IMR-90 (cell line): Measurements from ENCODE around the gene RFX3. TPM values are rescaled to one million over a fixed set of nuclear protein-coding genes. Genes with fewer than 3 reads are reported as not detected.

Experiments
- ATAC-seq: fragments of 200-7000 bp; cut with Tn5 transposase; 2 replicates; pipeline ENCODE4 v1.9.1; 2020; ENCODE audit warnings: low read depth, mild to moderate bottlenecking, moderate library complexity
- BruUV-seq: library from RNA; stranded (reverse); fragments of 400-500 nt; replicated peaks from 2 replicates; lab custom pipeline; 2021; lab: Mats Ljungman, UMichigan
- CTCF ChIA-PET: fragments of 300-600 bp; formaldehyde crosslinking; extraction: SDS; loops from one replicate; lab custom pipeline; 2021; ENCODE audit warnings: antibody characterized with exemption; lab: Yijun Ruan, JAX
- POLR2A ChIA-PET: fragments of 300-600 bp; sonication (Branson Sonifier 250); formaldehyde crosslinking; loops from one replicate; lab custom pipeline; 2022; ENCODE audit warnings: antibody characterized with exemption; ENCODE audit not compliant: unreplicated experiment; lab: Charles Lee
- DNase-seq: peaks from one replicate; pipeline ENCODE4 v3.0.0; 2013
- H2AFZ ChIP-seq: replicated peaks from 2 replicates; pipeline ENCODE3; 2013; ENCODE audit warnings: low read length, mild to moderate bottlenecking; ENCODE audit not compliant: poor library complexity
- H2AK5ac ChIP-seq: 2 replicates; pipeline ENCODE4 v1.6.1; 2013; ENCODE audit warnings: low read depth, low read length, inconsistent platforms
- H2AK9ac ChIP-seq: replicated peaks from 2 replicates; pipeline ENCODE3; 2013; ENCODE audit warnings: mild to moderate bottlenecking, low read depth, low read length, moderate library complexity; ENCODE audit not compliant: poor library complexity
- H2BK120ac ChIP-seq: 2 replicates; pipeline ENCODE4 v1.6.1; 2013; ENCODE audit warnings: low read depth, low read length, inconsistent platforms
- H2BK15ac ChIP-seq: 3 replicates; pipeline ENCODE4 v1.6.1; 2013; ENCODE audit warnings: low read depth, low read length, inconsistent platforms
- H2BK20ac ChIP-seq: 2 replicates; pipeline ENCODE4 v1.6.1; 2013; ENCODE audit warnings: low read depth, mild to moderate bottlenecking, inconsistent platforms, low read length, moderate library complexity
- H2BK5ac ChIP-seq: 2 replicates; pipeline ENCODE4 v1.6.1; 2013; ENCODE audit warnings: mild to moderate bottlenecking, low read depth, low read length, inconsistent platforms; ENCODE audit not compliant: poor library complexity, severe bottlenecking
- H3K14ac ChIP-seq: replicated peaks from 2 replicates; pipeline ENCODE4 v1.6.1; 2013; ENCODE audit warnings: low read depth, low read length, inconsistent platforms
- H3K18ac ChIP-seq: 2 replicates; pipeline ENCODE4 v1.6.1; 2013; ENCODE audit warnings: low read depth, low read length, control low read depth
- H3K23ac ChIP-seq: 2 replicates; pipeline ENCODE4 v1.6.1; 2013; ENCODE audit warnings: low read depth, low read length, inconsistent platforms
- H3K27ac ChIP-seq: 2 replicates; pipeline ENCODE4 v1.5.1; 2013; ENCODE audit warnings: mild to moderate bottlenecking, control low read depth, low read length; ENCODE audit not compliant: insufficient read depth
- H3K27me3 ChIP-seq: 2 replicates; pipeline ENCODE4 v1.6.1; 2013; ENCODE audit warnings: low read length; ENCODE audit not compliant: control insufficient read depth, insufficient read depth
- H3K36me3 ChIP-seq: 2 replicates; pipeline ENCODE4 v1.6.1; 2013; ENCODE audit warnings: low read length, mixed read lengths; ENCODE audit not compliant: control insufficient read depth, insufficient read depth
- H3K4ac ChIP-seq: 2 replicates; pipeline ENCODE4 v1.6.1; 2013; ENCODE audit warnings: low read depth, low read length, inconsistent platforms
- H3K4me1 ChIP-seq: 2 replicates; pipeline ENCODE4 v1.6.1; 2013; ENCODE audit warnings: low read length, mixed read lengths; ENCODE audit not compliant: control insufficient read depth, insufficient read depth
- H3K4me2 ChIP-seq: 2 replicates; pipeline ENCODE4 v1.6.1; 2013; ENCODE audit warnings: low read depth, mild to moderate bottlenecking, control low read depth, low read length, moderate library complexity
- H3K4me3 ChIP-seq: 2 replicates; pipeline ENCODE4 v1.5.1; 2013; ENCODE audit warnings: low read depth, mild to moderate bottlenecking, control low read depth, low read length, moderate library complexity; ENCODE audit not compliant: insufficient read depth
- H3K56ac ChIP-seq: 2 replicates; pipeline ENCODE4 v1.6.1; 2013; ENCODE audit warnings: low read length, inconsistent platforms; ENCODE audit not compliant: insufficient read depth; ENCODE audit errors: extremely low read depth
- H3K79me1 ChIP-seq, 2 experiments: 2 replicates each; pipeline ENCODE4 v1.6.1; 2013; ENCODE audit warnings: low read length in 2 of 2, inconsistent platforms in 1 of 2, low read depth in 1 of 2
- H3K9ac ChIP-seq: 2 replicates; pipeline ENCODE4 v1.6.1; 2013; ENCODE audit warnings: low read depth, low read length, control low read depth
- H3K9me1 ChIP-seq: 2 replicates; pipeline ENCODE4 v1.6.1; 2013; ENCODE audit warnings: low read length, inconsistent platforms; ENCODE audit not compliant: insufficient read depth
- H3K9me3 ChIP-seq: 2 replicates; pipeline ENCODE4 v1.6.1; 2013; ENCODE audit warnings: low read length; ENCODE audit not compliant: control insufficient read depth, insufficient read depth
- H4K20me1 ChIP-seq: 2 replicates; pipeline ENCODE4 v1.6.1; 2013; ENCODE audit warnings: low read length, inconsistent platforms; ENCODE audit not compliant: insufficient read depth
- H4K5ac ChIP-seq: 2 replicates; pipeline ENCODE4 v1.6.1; 2013; ENCODE audit warnings: mild to moderate bottlenecking, low read depth, low read length, control low read depth
- H4K8ac ChIP-seq, 2 experiments: 2 replicates each; pipeline ENCODE4 v1.6.1; 2013; ENCODE audit warnings: low read depth in 2 of 2, low read length in 2 of 2, control low read depth in 1 of 2, inconsistent platforms in 1 of 2
- H4K91ac ChIP-seq: 2 replicates; pipeline ENCODE4 v1.6.1; 2013; ENCODE audit warnings: low read depth, low read length, inconsistent platforms; ENCODE audit not compliant: insufficient read depth
- BHLHE40 ChIP-seq: fragments of 150-350 bp; IDR thresholded peaks from 2 replicates; pipeline ENCODE4 v1.6.1; 2016; ENCODE audit warnings: mild to moderate bottlenecking, low read depth, low read length
- CEBPB ChIP-seq: IDR thresholded peaks from 2 replicates; pipeline ENCODE4 v1.6.1; 2012; ENCODE audit warnings: low read depth, low read length, improper control_type of control experiment
- WGBS, 2 experiments: methylation state at CpG; one replicate each; pipeline versions ENCODE4 v1.1.5 to v1.1.7; 2013; ENCODE audit warnings: missing lambda C conversion rate in 2 of 2; ENCODE audit not compliant: insufficient read length in 1 of 2; ENCODE audit errors: extremely low coverage in 2 of 2; 5-methylcytosine and 5-hydroxymethylcytosine counted together
- dilution Hi-C: fragments of 300-500 bp; cut with HindIII; formaldehyde crosslinking; loops from one replicate; pipeline ENCODE4 v1.14.3; 2018; ENCODE audit warnings: low sequenced_read_pairs; ENCODE audit not compliant: unreplicated experiment
- in situ Hi-C: fragments of 300-500 bp; cut with MboI; formaldehyde crosslinking; loops from 3 replicates; pipeline ENCODE4 v1.14.3; 2019; ENCODE audit warnings: low sequenced_read_pairs, inconsistent platforms, mixed read lengths
- intact Hi-C: fragments of 100-400 bp; cut with micrococcal nuclease; formaldehyde crosslinking; loops from 2 replicates; pipeline ENCODE4 v1.10.0; 2022
- polyA plus RNA-seq, 3 experiments: library from polyadenylated mRNA; depleted of rRNA; stranded (reverse); fragments of >200 nt; gene quantifications; 2 replicates each; pipeline ENCODE4 v1.2.3, GENCODE V29; 2012; ENCODE audit warnings: low replicate concordance in 1 of 3
- total RNA-seq: library from RNA; depleted of rRNA; stranded (reverse); fragments of >200 nt; gene quantifications from 2 replicates; pipeline ENCODE4 v1.2.3, GENCODE V29; 2012

Gene RFX3
- total and polyA plus RNA-seq, 2 of the 4 experiments (the other 2 are of a cell fraction) = 1.7 to 2.7 TPM

DNA sequence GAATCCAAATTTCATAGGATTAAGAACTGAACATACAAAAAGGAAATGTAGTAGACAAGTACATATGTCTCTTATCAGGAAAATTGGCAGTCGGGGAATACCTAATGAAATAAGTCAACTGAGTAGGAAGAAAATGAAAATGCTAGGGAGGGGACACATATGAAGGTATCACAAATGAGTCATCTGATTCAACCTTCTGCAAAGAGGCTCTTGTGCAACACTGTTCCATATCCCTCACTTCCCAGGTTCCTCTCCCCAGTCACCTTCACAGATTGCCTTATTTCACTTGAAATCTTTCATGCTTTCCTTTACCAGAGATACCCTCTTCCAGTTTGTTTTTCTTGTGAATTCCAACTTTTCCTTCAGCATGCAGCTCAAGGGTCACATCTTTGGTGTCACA is 139.0 kb downstream of the RFX3 start:
- Histone ChIP-seq H3K27me3 (no peaks in the 10 kb centered on the region), H2AFZ (no peak overlapping the region), H2BK20ac (no peak overlapping the region), H3K9me3 (no peaks in the 10 kb centered on the region), H3K36me3 (no peaks in the 10 kb centered on the region), H2BK120ac (no peak overlapping the region), H3K14ac (no peak overlapping the region), H4K91ac (no peak overlapping the region), H3K4me2 (no peak overlapping the region), H3K79me1 (no peaks in the 10 kb centered on the region), H3K4me1 (no peaks in the 10 kb centered on the region), H3K27ac (no peak overlapping the region), H2BK15ac (no peak overlapping the region), H3K4me3 (no peak overlapping the region), H2AK5ac (no peak overlapping the region), H4K5ac (no peak overlapping the region), H3K9ac (no peak overlapping the region), H3K18ac (no peak overlapping the region), H3K56ac (no peak overlapping the region), H2BK5ac (no peak overlapping the region), H2AK9ac (no peak overlapping the region), H4K8ac (no peak overlapping the region), H3K4ac (no peak overlapping the region), H4K20me1 (no peaks in the 10 kb centered on the region), H3K23ac (no peak overlapping the region), H3K9me1 (no peaks in the 10 kb centered on the region)
- no CpG with 5 or more reads among the region's 1 CpG for WGBS, 2 experiments
- no peak for DNase-seq
- CTCF ChIA-PET = no interaction called here
- POLR2A ChIA-PET = no interaction called here
- in situ Hi-C loops = no loop called here
- BruUV-seq = no TSS peak
- dilution Hi-C loops = no loop called here
- no peak for ATAC-seq
- intact Hi-C loops = no loop called here
- TF ChIP-seq CEBPB (peak; percentile 46; the same call in 1 of the 2 replicates), BHLHE40 (no peak)
